ENCODE data around the gene C16orf96.
A peak's percentile ranks its signal among the peaks of the same experiment; 100 is the strongest.

DNA sequence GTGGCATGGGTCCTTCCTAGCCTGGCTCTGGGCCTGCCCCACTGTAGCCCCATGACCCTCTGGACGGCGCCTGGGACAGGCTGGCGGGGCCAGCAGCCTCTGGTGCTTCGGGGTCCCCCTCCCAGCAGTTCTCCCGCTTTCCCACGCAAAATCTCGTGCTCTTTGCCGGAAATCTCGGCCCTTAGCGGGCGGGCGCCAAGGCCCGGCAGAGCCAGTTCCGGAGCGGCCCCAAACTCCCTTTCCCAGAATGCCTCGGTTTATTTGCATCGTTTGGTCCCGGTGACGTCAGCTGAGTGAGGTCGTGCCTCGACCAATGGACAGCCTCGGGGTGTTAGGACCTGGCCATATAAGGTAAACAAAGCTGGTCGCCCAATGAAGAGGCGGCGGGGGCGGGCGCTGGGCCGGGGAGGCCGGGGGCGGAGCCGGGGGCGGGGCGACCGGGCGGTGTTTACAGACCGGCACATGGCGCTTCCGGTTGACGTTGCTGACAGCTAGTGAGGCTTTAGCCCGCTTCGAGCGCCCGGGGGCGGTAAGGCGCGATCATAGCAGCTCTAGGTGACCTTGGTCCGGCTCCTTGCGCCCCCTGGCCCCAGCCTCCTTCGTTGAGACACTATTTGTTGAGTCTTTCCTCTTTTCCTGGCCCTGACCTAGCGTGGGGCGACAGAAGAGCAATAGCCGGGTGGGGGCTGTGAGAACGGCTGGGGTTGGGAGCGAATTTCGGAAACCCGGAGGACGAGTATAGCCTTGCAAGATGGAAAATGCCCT, 60.1 kb downstream of the C16orf96 start:
- TF ChIP-seq POLR2A (IDR thresholded peaks at IDR 0.05; ENCODE audit: low read depth, low read length) (peak; percentile 72), POLR2AphosphoS5 (IDR thresholded peaks at IDR 0.05; ENCODE audit: low read depth, low read length) (peak; percentile 44; the same call in 1 of the 2 replicates)

All from GM12892 (cell line).